ENCODE results near the gene PGAM1. TPM values are rescaled to one million over a fixed set of nuclear protein-coding genes. Genes with fewer than 3 reads are reported as not detected.

PGAM1 gene
- total and polyA plus RNA-seq, 7 donors, result 188 to 363 (median 246) TPM

GRCh38 chr10:97428572-97428981 is 2.6 kb downstream of the PGAM1 start:
- Histone ChIP-seq H3K9me3 (no peaks in the 10 kb centered on the region), H3K4me1 (peaks cover 0 to 30% (median 29%) of the 10 kb centered on the region in 4 donors), H3K27ac (peak overlapping the region in 3 of 4 donors; percentile 91 to 93 (median 92)), H3K4me3 (no peak overlapping the region), H3K36me3 (peaks cover 17 to 34% (median 20%) of the 10 kb centered on the region in 4 donors), H3K27me3 (no peaks in the 10 kb centered on the region)
- TF ChIP-seq EP300 (IDR thresholded peaks at IDR 0.05) (no peak), POLR2A (IDR thresholded peaks at IDR 0.05) (no peak), POLR2AphosphoS5 (IDR thresholded peaks at IDR 0.05) (no peak), CTCF (IDR thresholded peaks at IDR 0.05) (no peak)
- DNase-seq, result no peak
- WGBS, 2 donors, result 64 to 67% methylated on average over 4 of the region's 4 CpGs
- intact Hi-C loops (cut with DNase I), result loop anchor here (2.0 to 5.0 kb wide), 2 partner anchors 16 to 69 kb away; partner anchors contain the start of genes MMS19 and UBTD1

- TF ChIP-seq POLR2AphosphoS5 (IDR thresholded peaks at IDR 0.05) (no peak), CTCF (IDR thresholded peaks at IDR 0.05) (no peak), POLR2A (IDR thresholded peaks at IDR 0.05) (no peak), EP300 (IDR thresholded peaks at IDR 0.05) (no peak)
- Histone ChIP-seq H3K27me3 (no peaks in the 10 kb centered on the region), H3K4me1 (no peaks in the 10 kb centered on the region), H3K9me3 (no peaks in the 10 kb centered on the region), H3K4me3 (no peak overlapping the region), H3K27ac (no peak overlapping the region), H3K36me3 (peaks cover 27 to 89% (median 54%) of the 10 kb centered on the region in 4 donors)
- DNase-seq, result no peak
- intact Hi-C loops (cut with DNase I), result no loop called here
Observed at GRCh38 chr10:97434055-97434454, 8.1 kb downstream of the PGAM1 start.

GRCh38 chr10:97434557-97434956 is 8.6 kb downstream of the PGAM1 start:
- no peaks in the 10 kb centered on the region for H3K27me3 ChIP-seq
- no peak for DNase-seq
- WGBS, 2 donors, result 94 to 96% methylated on average over 1 of the region's 1 CpG
- H3K4me3 ChIP-seq, result no peak overlapping the region
- no peak for TF ChIP-seq EP300 (IDR thresholded peaks at IDR 0.05)
- no peak for TF ChIP-seq CTCF (IDR thresholded peaks at IDR 0.05)
- no peak for TF ChIP-seq POLR2A (IDR thresholded peaks at IDR 0.05)
- no peak for TF ChIP-seq POLR2AphosphoS5 (IDR thresholded peaks at IDR 0.05)
- no peaks in the 10 kb centered on the region for H3K9me3 ChIP-seq
- no peak overlapping the region for H3K27ac ChIP-seq
- peaks cover 27 to 89% (median 56%) of the 10 kb centered on the region in 4 donors for H3K36me3 ChIP-seq
- intact Hi-C loops (cut with DNase I), result no loop called here
- H3K4me1 ChIP-seq, result no peaks in the 10 kb centered on the region

GRCh38 chr10:97435211-97435610 is 9.2 kb downstream of the PGAM1 start:
- no peak overlapping the region for H3K27ac ChIP-seq
- 95% methylated on average over 6 of the region's 6 CpGs for WGBS, 2 donors
- intact Hi-C loops (cut with DNase I), result no loop called here
- H3K36me3 ChIP-seq, result peaks cover 27 to 89% (median 56%) of the 10 kb centered on the region in 4 donors
- H3K4me1 ChIP-seq, result no peaks in the 10 kb centered on the region
- no peak overlapping the region for H3K4me3 ChIP-seq
- no peaks in the 10 kb centered on the region for H3K9me3 ChIP-seq
- no peak for DNase-seq
- no peak for TF ChIP-seq POLR2AphosphoS5 (IDR thresholded peaks at IDR 0.05)
- TF ChIP-seq POLR2A (IDR thresholded peaks at IDR 0.05), result no peak
- no peak for TF ChIP-seq CTCF (IDR thresholded peaks at IDR 0.05)
- TF ChIP-seq EP300 (IDR thresholded peaks at IDR 0.05), result no peak
- H3K27me3 ChIP-seq, result no peaks in the 10 kb centered on the region

- Histone ChIP-seq H3K4me1 (peaks cover 0 to 22% (median 20%) of the 10 kb centered on the region in 4 donors), H3K9me3 (no peaks in the 10 kb centered on the region), H3K27me3 (no peaks in the 10 kb centered on the region), H3K27ac (no peak overlapping the region), H3K36me3 (peaks cover 5 to 54% (median 21%) of the 10 kb centered on the region in 4 donors), H3K4me3 (no peak overlapping the region)
- DNase-seq, result no peak
- WGBS, 2 donors, result 93 to 98% methylated on average over 1 of the region's 1 CpG
- intact Hi-C loops (cut with DNase I), result no loop called here
- TF ChIP-seq EP300 (IDR thresholded peaks at IDR 0.05) (no peak), POLR2AphosphoS5 (IDR thresholded peaks at IDR 0.05) (no peak), CTCF (IDR thresholded peaks at IDR 0.05) (no peak), POLR2A (IDR thresholded peaks at IDR 0.05) (no peak)
Observed at GRCh38 chr10:97442277-97442676, 16.3 kb downstream of the PGAM1 start.

Measured in sigmoid colon (tissue), 7 donors.